Kidney epithelial cell (primary cell): ENCODE measurements around the gene PSD4. TPM values are rescaled to one million over a fixed set of nuclear protein-coding genes. Genes with fewer than 3 reads are reported as not detected.

ENCODE experiments used
- DNase-seq: peaks from one replicate; pipeline ENCODE4 v3.0.0-alpha.2; 2010; ENCODE audit warnings: low read depth
- H3K27me3 ChIP-seq: 2 replicates; pipeline ENCODE4 v1.6.0; 2011; ENCODE audit warnings: low read length; ENCODE audit not compliant: control insufficient read depth, insufficient read depth
- H3K36me3 ChIP-seq: 2 replicates; pipeline ENCODE4 v1.5.1; 2011; ENCODE audit warnings: low read length; ENCODE audit not compliant: control insufficient read depth, insufficient read depth
- H3K4me3 ChIP-seq: 2 replicates; pipeline ENCODE4 v1.5.1; 2011; ENCODE audit warnings: low read depth, mild to moderate bottlenecking, control low read depth, low read length
- total RNA-seq: library from RNA; depleted of rRNA; stranded (reverse); fragments of >200 nt; gene quantifications from 2 replicates; pipeline ENCODE4 v1.2.3, GENCODE V29; 2015
- TF ChIP-seq, protein P1 (sequence below): IDR thresholded peaks from 2 replicates; pipeline ENCODE4 v1.5.1; 2011; ENCODE audit warnings: mild to moderate bottlenecking, moderate library complexity, low read length, control low read depth, inconsistent platforms; ENCODE audit not compliant: insufficient read depth, poor library complexity, severe bottlenecking

Gene PSD4
- total RNA-seq, 1 donor from 2014 or later, result 13.9 TPM

DNA sequence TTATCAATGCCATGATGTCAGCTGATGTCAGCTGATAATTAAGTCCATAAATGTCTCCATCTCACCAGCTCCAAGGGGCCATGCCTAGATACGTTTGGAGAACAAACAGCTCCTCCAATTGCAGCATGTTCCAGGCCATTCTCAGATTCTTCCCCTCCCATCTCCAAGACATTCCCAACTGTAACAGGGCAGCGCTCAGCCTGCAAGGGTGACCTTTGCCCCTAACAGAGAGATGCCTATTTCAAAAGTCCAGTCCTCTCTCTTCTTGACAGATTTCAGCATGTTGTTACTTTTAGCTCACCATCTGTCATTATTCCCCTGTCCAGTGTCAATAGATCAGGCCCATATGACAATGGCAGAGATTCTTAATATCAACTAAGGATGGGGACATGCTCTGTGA lies 9.9 kb downstream of the PSD4 start:
- TF ChIP-seq, protein P1, sequence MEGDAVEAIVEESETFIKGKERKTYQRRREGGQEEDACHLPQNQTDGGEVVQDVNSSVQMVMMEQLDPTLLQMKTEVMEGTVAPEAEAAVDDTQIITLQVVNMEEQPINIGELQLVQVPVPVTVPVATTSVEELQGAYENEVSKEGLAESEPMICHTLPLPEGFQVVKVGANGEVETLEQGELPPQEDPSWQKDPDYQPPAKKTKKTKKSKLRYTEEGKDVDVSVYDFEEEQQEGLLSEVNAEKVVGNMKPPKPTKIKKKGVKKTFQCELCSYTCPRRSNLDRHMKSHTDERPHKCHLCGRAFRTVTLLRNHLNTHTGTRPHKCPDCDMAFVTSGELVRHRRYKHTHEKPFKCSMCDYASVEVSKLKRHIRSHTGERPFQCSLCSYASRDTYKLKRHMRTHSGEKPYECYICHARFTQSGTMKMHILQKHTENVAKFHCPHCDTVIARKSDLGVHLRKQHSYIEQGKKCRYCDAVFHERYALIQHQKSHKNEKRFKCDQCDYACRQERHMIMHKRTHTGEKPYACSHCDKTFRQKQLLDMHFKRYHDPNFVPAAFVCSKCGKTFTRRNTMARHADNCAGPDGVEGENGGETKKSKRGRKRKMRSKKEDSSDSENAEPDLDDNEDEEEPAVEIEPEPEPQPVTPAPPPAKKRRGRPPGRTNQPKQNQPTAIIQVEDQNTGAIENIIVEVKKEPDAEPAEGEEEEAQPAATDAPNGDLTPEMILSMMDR, result no peak
- Histone ChIP-seq H3K4me3 (no peak overlapping the region), H3K36me3 (no peaks in the 10 kb centered on the region), H3K27me3 (no peaks in the 10 kb centered on the region)
- no peak for DNase-seq

DNA sequence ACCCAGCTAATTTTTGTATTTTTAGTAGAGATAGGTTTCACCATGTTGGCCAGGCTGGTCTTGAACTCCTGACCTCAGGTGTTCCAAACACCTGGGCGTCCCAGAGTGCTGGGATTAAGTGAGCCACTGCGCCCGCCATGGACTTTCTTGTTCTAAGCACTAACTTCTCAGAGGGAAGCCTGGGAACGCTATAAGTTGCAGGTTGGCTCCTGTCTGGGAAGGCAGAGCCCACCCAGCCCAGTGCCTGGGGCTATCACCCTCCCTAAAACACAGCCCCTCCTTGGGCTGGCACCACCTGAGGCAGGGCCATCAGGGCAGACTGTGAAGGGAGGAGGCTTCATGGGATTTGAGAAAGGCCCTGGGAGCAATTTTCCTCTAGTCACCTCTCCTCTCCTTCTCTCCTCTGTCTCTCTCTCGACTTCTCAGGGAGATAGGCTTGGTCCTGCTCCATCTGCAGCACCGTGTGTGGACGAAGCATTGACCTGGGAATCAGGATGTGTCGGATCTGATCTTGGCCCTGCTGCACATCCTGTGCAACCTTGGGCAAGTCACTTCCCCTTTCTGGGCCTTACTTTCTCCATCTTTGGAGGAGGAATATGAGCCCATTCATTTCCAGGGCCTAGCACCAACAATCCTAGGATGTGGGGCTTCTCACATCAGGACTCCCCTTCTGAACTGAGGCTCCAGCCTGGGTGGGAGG lies 10.9 kb downstream of the PSD4 start:
- TF ChIP-seq, protein P1, result no peak

DNA sequence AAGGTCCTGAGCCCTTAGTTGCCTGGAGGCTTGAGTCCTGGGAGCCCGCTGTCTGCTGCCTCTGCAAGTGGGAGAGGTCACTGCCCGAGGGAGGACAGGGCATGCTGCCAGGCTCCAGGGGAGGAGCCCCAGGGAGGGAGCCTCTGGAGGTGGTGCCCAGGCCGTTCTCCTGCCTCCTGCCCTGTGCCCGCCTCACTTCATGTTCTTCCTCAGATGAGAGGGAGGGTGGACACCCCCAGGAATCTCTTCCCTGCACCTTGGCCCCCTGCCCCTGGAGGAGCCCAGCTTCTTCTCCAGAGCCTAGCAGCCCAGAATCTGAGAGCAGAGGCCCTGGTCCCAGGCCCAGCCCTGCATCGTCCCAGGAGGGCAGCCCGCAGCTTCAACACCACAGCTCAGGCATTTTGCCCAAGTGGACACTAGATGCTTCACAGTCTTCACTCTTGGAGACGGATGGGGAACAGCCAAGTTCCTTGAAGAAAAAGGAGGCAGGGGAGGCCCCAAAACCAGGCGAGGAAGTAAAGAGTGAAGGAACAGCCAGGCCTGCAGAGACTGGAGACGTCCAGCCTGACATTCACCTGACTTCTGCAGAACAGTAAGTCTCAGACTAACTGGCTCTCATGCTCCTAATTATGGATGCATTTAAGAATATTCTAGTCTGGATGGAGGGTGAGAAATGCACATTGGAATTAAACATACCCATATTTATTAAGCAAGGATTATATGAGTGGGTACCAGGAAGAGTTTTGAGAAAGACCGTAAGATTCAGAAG lies 12.1 kb downstream of the PSD4 start:
- TF ChIP-seq, protein P1, result no peak
- DNase-seq, result no peak
- Histone ChIP-seq H3K36me3 (no peaks in the 10 kb centered on the region), H3K27me3 (no peaks in the 10 kb centered on the region), H3K4me3 (no peak overlapping the region)

More for the DNA sequence above, 10.9 kb downstream of the PSD4 start:
- Histone ChIP-seq H3K4me3 (no peak overlapping the region), H3K36me3 (no peaks in the 10 kb centered on the region), H3K27me3 (no peaks in the 10 kb centered on the region)
- DNase-seq, result no peak

DNA sequence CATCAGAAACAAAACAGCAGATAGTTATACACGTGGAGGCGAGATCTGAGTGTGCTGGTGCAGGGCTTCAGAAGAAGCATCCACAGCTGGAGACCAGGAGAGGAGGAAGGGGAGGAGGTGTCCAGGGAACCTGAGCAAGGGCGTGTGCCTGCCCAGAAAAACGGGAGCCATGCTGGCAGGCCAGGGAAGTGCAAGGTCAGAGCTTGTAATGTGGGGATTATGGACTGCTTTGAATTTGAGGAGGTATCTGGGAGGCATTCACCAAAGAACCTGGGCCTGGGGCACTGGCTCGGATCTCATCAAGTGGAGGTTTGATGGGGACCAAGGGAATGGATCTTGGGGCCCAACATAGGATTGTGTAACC lies 12.6 kb downstream of the PSD4 start:
- TF ChIP-seq, protein P1, result no peak
- no peaks in the 10 kb centered on the region for H3K27me3 ChIP-seq
- no peak overlapping the region for H3K4me3 ChIP-seq
- no peak for DNase-seq
- H3K36me3 ChIP-seq, result no peaks in the 10 kb centered on the region

DNA sequence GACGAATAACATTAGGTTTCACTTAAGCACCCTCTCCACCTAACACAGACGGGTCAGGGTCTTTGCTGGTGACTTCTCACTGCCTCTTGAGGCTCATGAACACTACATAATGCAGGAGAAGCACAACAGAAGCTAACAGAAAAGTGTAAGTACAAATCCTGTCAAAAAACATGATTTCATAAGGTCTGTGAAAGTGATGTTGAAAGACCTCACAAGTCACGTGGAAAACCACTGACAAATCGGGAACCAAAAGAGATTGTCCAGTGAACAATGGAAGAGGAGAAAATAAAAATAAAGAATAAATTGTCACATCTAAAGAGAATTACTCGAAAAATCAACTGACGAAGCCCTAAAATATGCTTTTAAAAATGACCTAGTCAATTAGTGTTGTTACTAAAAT lies 14.0 kb downstream of the PSD4 start:
- Histone ChIP-seq H3K36me3 (no peaks in the 10 kb centered on the region), H3K4me3 (no peak overlapping the region), H3K27me3 (no peaks in the 10 kb centered on the region)
- TF ChIP-seq, protein P1, result no peak
- DNase-seq, result no peak

DNA sequence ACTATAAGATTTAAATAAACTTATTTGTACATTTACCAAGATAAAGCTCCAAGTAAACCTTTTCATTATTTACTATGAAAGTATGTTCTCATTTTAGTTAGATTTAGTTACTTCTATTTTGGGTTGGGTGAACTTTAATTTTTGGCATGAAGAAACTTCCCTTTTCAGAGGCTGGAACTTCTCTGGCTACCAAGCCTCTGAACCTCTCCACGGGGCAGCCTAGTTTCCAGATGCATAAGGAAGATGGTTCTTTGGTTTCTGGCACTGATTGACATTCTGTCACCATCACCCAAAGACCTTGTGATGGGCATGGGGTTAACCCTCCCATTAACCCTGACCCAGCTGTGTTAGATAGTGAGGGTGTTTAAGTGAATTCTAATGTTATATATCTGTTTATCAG lies 17.1 kb downstream of the PSD4 start:
- DNase-seq, result no peak
- H3K36me3 ChIP-seq, result no peaks in the 10 kb centered on the region
- H3K27me3 ChIP-seq, result no peaks in the 10 kb centered on the region
- H3K4me3 ChIP-seq, result no peak overlapping the region
- TF ChIP-seq, protein P1, result no peak
